ENCODE measurements around the gene GRID2. TPM values are rescaled to one million over a fixed set of nuclear protein-coding genes. Genes with fewer than 3 reads are reported as not detected.

The GRID2 gene
- total and polyA plus RNA-seq, 9 of the 15 experiments (the other 6 are each of a cell fraction or from before 2014, with no cell fraction given) = 0.04 TPM; not detected in 7

- TF ChIP-seq ZBTB40 (IDR thresholded peaks at IDR 0.05) (no peak), ZBTB40 (CRISPR knock-in tag; IDR thresholded peaks at IDR 0.05) (no peak), ZBTB5 (IDR thresholded peaks at IDR 0.05) (no peak), XRCC5 (IDR thresholded peaks at IDR 0.05; ENCODE audit: low read depth, low read length) (no peak), HNRNPH1 (optimal IDR thresholded peaks at IDR 0.05; ENCODE audit: low read depth, low read length) (no peak), ZBTB43 (CRISPR knock-in tag; IDR thresholded peaks at IDR 0.05) (no peak), TRIM28 (IDR thresholded peaks at IDR 0.05) (no peak), ZNF274 (IDR thresholded peaks at IDR 0.05; ENCODE audit: borderline replicate concordance, low read depth, low read length) (no peak), HDAC1 (IDR thresholded peaks at IDR 0.05) (no peak), MIER1 (IDR thresholded peaks at IDR 0.05; ENCODE audit: low read depth) (no peak), EZH2 (IDR thresholded peaks at IDR 0.05; ENCODE audit: borderline replicate concordance, low read depth, low read length) (no peak), BCOR (IDR thresholded peaks at IDR 0.05) (no peak), ETV5 (CRISPR knock-in tag; IDR thresholded peaks at IDR 0.05; ENCODE audit: low read depth) (no peak)
These were observed 354.6 kb downstream of the GRID2 start (continued) for GRCh38 chr4:92658318-92658717.
